GM12892 (cell line): ENCODE measurements around the gene TIPARP.

Experiments
- DNase-seq: peaks from one replicate; pipeline ENCODE4 v3.0.0; 2011; ENCODE audit not compliant: insufficient read length
- FAIRE-seq: peaks from 2 replicates; lab custom pipeline; 2011; peaks lifted over from hg19 to GRCh38; lab: Jason Lieb, UNC
- POLR2A ChIP-seq: IDR thresholded peaks from 2 replicates; pipeline ENCODE4 v1.6.1; 2011; ENCODE audit warnings: low read depth, low read length, control low read depth
- POLR2AphosphoS5 ChIP-seq: IDR thresholded peaks from 2 replicates; pipeline ENCODE4 v1.6.1; 2011; ENCODE audit warnings: low read depth, low read length, control low read depth
- TAF1 ChIP-seq: IDR thresholded peaks from 2 replicates; pipeline ENCODE4 v1.6.1; 2011; ENCODE audit warnings: low read depth, mild to moderate bottlenecking, control low read depth, low read length, borderline replicate concordance

TIPARP gene

DNA sequence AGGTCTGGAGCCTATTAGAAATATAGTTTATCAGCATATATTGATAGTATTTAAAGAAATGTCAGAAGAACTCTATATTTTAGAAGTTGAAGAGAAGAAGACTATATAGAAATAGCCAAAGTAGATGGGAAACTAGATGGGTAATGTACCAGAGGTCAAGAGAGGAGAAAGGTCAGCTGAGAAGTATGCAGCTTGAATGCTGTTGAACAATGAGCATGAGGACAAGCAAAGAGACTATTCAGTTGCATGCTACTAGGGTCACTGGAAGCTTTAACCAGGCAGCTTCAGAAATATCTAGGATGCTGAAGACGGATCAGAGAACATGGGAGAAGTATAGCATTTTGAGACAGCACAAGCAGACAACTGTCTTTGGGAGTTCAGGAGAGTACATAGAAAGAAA lies 19.6 kb upstream of the TIPARP start:
- FAIRE-seq, result no peak
- no peak for DNase-seq
- TF ChIP-seq POLR2A, result no peak
- TF ChIP-seq POLR2AphosphoS5, result no peak
- TF ChIP-seq TAF1, result no peak

DNA sequence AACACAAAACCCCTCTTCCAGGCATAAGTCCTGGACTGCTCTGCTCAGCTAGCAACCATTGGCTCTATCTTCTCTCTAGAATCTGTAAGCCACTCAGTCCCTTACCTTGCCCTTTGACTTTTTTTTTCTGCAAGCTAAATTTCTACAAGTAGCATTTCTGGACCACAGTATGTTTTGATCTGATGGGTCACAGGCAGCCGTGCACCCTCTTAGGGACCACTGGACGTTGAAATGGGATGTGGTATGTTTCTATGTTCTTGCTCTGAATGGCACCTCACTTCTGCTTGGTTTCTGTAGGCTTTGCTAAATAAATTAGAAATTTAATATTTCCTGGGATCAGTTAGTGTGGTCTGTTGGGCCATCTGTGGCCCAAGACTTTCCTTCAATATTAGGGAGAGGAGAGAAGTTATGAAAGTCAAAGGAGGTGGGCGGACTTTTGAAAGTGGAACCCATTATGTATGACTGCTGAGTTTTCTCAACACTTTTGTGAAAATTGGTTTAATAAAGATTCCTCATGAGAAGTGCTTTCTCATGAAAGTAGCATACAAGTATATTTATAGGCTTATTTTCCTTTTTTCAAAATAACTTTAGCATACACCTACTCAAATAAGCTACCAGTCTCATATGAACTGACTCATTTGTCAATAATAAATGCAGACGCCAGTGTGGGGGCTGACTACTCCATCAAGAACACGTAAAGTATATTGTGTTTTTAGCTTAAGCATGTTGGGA lies 18.4 kb upstream of the TIPARP start:
- FAIRE-seq, result no peak
- no peak for DNase-seq
- TF ChIP-seq POLR2AphosphoS5 (no peak), TAF1 (no peak)

DNA sequence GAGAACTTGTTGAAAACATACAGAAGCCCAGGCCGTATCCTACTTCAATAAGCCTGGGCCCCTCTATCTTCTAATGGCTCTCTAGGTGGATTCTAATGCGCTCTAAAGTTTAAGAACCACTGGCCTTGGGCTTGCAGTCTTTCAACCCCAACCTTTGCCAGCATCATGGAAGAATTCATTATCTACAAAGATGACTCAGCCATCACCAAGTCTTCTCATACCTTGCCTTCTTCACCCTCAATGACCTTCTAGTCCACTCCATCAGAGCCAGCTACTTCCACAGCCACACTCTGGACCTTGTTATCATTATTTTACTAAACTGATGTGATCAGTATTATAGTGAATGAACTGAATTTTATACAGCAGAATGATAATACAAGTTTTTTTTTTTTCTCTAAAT lies 16.9 kb upstream of the TIPARP start:
- TF ChIP-seq TAF1 (no peak), POLR2AphosphoS5 (no peak), POLR2A (no peak)
- no peak for DNase-seq
- no peak for FAIRE-seq

DNA sequence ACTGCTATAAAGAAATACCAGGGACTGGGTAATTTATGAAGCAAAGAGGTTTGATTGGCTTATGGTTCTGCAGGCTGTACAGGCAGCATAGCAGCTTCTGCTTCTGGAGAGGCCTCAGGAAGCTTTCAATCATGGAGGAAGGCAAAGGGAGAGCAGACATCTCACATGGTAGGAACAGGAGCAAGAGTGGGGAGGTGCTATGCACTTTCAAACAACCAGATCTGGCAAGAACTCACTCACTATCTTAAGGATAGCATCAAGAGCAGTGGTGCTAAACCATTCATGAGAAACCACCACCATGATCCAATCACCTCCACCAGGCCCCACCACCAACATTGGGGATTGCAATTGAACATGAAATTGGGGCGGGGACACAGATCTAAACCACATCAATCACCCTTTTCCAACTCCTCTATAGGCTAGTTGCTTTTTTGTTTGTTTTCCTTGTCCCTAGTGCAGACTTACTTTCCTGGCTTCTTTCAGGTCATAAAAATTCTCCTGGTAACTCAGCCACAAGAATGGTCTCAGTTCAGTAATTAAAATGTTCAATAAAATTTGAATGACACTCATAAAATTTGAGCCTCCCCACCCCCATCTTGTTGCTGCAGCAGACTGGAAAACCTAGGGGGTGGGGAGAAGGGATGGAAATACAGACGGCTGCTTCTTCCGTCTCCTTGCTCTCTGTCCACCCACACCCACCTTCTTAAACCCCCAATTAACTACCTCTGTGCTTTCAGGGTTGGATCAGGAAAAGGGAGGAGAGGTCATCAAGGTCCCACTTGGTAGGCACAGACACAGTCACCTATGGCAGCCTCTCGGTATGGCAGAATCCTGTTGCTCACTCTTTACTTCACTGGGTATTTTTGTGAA lies 16.3 kb upstream of the TIPARP start:
- DNase-seq (no peak), FAIRE-seq (no peak)
- no peak for TF ChIP-seq TAF1
- TF ChIP-seq POLR2AphosphoS5, result no peak
- no peak for TF ChIP-seq POLR2A

DNA sequence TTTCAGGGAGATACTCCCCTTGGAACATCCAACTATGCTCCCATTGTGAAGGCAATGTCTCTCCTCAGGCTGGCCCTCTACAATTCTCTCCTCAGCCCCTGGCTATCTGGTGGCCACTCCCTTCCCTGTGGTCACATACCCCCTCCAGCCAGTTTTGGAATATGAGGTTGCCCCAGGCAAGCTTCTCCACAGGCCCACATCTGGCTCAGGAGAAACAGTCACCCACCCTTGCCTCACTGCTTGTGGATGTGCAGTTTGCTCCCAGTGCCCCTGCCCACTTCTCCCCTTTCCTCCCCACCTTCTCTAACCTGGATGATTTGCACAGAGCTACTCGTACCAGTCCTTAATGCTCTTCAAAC lies 15.7 kb upstream of the TIPARP start:
- no peak for TF ChIP-seq POLR2A
- no peak for TF ChIP-seq POLR2AphosphoS5
- no peak for TF ChIP-seq TAF1
- DNase-seq (no peak), FAIRE-seq (no peak)

DNA sequence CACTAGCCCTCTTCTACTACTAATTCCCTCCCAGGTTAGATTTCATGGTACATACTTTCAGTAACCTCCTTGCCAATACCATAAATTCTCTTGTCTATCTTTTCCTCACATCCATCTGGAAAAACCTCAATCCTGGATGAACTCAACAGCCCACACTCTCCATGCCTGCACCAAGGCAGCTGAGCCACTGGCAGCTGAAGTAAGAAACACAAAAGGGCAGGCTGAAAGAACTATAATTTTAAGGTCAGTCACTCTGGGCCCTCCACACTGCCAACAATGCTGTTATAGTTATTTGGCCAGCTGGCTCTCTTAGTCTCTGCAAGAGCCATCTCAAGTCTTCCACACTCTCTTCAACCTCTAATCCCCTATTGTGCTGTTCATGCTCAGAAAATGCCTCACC lies 15.1 kb upstream of the TIPARP start:
- DNase-seq (no peak), FAIRE-seq (no peak)
- TF ChIP-seq POLR2A (no peak), POLR2AphosphoS5 (no peak), TAF1 (no peak)

DNA sequence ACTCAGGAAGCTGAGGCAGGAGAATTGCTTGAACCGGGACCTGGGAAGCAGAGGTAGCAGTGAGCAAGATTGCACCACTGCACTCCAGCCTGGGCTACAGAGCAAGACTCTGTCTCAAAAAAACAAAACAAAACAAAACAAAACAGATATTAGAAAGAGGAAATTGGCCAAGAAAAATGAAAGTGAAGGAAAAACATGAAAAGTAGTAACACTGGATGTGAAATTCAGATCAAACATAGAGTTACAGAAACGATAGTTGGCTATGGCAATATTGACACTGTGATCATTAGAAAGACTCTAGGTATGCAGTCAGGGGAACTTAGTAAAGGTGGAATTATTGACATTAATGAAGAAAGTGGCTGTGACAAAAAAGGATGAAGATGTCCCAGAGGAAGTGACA lies 13.2 kb upstream of the TIPARP start:
- FAIRE-seq, result no peak
- DNase-seq, result no peak
- TF ChIP-seq POLR2AphosphoS5, result no peak
- no peak for TF ChIP-seq POLR2A
- TF ChIP-seq TAF1, result no peak

DNA sequence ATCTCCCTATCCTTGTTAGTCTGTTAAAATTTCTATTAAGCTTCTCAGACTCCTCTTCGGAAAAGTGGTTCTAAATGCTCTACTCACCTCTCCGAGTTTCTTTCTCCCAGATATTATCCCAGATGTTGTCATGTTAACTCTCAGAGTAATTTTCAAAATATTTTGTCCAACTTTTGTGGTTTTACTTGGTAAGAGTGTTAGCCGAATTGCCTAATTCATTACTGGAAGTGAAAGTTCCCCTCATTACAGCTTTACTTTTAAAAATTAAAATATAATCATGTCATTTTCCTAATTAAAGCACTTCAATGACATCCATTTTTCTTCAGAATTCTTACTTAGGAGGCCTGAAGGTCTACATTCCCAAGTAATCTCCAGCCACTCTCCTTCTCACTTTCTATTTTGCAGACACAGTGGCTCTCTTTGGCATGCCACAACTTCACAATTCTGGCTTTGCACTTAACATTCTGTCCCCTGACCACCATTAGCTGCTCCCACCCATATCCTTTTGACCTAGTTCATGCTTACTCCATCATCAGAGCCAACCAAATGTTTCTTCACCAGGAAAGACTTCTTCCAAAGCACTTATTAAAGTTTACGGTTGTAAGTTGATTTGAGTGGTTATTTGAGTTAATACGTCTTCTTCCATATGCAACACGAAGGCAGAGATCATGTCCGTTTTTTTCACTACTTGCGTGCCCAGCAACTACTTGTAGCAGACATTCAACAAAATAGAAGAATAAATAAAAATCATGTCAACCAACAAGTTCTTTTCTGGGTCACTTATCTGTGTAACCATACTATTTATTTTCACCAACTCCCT lies 10.2 kb upstream of the TIPARP start:
- DNase-seq (no peak), FAIRE-seq (peak; percentile 74)
- TF ChIP-seq POLR2A (no peak), TAF1 (no peak), POLR2AphosphoS5 (no peak)

DNA sequence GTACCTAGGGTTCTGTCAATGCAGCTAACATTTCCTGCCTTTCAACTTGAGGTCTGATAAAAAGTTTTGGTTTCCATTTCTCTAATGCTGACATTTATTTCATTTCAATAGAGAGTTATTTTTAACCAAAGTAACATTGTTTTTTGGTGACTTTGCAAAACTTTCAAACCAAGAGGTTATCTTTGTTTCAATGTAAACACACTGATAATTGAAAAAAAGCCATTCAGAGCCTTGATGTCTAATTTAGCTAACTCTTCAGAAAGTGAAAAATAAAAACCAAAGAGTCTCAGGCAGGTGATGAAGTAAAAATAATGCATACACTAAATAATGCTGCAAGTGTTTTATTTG lies 9.6 kb upstream of the TIPARP start:
- TF ChIP-seq POLR2A, result no peak
- no peak for DNase-seq
- peak; percentile 94 for FAIRE-seq

DNA sequence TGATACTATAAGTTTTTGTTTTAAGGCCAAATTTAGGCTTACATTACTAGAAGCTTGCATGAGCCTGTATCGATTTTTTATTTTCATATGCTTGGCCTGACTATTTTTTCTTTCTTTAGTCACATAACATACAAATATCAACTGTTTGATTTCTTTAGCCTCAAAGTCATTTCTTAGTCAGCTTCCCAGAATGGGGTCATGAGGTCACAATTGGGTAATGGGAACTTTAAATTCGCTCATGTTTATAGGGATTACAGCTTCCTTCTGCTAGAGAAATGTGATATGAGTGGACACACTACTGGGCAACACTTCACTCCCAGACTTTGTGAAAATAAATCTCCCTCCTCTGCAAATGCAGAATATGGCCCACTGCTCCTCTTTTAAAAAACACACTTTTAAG lies 9.1 kb upstream of the TIPARP start:
- DNase-seq, result no peak
- no peak for TF ChIP-seq TAF1
- no peak for TF ChIP-seq POLR2AphosphoS5
- TF ChIP-seq POLR2A, result no peak
- no peak for FAIRE-seq

DNA sequence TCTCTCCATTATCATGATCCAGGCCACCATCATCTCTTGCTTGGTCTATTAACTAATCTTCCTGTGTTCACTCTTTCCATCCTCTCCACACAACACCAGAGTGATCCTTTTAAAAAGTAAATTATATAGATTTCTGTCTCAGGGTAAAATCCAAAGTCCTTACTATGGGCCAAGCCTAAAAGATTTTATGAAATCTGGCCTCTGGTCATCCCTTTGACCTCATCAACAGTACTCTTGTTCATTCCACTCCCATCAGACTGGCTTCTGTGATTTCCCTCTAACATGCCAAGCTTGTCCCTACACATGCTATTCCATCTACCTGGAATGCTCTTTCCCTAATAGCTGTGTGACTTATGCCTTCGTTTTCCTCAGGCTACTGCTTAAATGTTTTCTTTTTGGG lies 8.3 kb upstream of the TIPARP start:
- TF ChIP-seq POLR2A, result no peak
- TF ChIP-seq POLR2AphosphoS5, result no peak
- TF ChIP-seq TAF1, result no peak
- FAIRE-seq (no peak), DNase-seq (no peak)
